ENCODE data around the gene LRCOL1.

LRCOL1 gene

DNA sequence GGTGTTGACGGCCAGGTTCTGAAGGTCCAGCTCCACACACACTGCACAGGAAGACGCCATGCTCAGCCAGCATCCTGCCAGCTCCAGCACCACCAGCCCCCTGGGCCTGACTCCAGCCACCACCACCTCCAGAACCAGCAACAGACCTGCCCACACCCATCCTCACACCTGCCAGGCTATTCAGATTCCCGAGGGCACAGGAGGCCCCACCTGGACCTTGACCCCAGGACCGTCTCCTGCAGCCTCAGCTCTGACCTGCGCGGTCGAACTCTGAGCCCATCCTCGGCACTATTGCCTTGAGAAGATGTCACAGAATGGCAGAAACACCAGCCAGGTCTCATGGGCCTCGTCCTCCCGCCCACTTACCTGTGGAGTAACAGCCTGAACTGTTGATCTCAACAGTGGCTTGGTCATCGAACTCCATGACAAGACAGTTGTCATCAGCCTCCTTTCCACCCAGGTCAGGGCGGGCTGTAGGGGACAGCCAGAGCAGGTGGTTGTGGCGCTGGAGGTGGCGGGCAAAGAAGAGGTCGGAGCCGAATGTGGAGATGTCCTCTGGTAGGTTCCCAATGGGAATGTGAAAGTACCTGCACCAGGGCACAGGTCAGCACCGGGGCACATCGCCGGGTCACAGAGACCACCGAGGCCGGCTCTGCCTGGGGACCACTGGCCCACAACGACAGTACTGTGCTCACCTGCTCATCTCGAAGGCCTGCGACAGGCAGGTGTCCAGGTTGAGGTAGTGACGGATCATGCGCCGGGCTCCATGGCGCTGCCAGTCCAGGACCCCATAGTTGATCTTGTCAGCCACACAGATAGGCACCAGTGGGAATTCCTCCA is 31.6 kb upstream of the LRCOL1 start:
- no peak overlapping the region for H3K4me3 ChIP-seq (ENCODE audit: control insufficient read depth, low read depth, low read length)
- no peak for DNase-seq (ENCODE audit: low read depth)
- TF ChIP-seq, protein P1, sequence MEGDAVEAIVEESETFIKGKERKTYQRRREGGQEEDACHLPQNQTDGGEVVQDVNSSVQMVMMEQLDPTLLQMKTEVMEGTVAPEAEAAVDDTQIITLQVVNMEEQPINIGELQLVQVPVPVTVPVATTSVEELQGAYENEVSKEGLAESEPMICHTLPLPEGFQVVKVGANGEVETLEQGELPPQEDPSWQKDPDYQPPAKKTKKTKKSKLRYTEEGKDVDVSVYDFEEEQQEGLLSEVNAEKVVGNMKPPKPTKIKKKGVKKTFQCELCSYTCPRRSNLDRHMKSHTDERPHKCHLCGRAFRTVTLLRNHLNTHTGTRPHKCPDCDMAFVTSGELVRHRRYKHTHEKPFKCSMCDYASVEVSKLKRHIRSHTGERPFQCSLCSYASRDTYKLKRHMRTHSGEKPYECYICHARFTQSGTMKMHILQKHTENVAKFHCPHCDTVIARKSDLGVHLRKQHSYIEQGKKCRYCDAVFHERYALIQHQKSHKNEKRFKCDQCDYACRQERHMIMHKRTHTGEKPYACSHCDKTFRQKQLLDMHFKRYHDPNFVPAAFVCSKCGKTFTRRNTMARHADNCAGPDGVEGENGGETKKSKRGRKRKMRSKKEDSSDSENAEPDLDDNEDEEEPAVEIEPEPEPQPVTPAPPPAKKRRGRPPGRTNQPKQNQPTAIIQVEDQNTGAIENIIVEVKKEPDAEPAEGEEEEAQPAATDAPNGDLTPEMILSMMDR (conservative IDR thresholded peaks at IDR 0.05; ENCODE audit: control insufficient read depth, insufficient read depth, low read depth, low read length), result no peak

DNA sequence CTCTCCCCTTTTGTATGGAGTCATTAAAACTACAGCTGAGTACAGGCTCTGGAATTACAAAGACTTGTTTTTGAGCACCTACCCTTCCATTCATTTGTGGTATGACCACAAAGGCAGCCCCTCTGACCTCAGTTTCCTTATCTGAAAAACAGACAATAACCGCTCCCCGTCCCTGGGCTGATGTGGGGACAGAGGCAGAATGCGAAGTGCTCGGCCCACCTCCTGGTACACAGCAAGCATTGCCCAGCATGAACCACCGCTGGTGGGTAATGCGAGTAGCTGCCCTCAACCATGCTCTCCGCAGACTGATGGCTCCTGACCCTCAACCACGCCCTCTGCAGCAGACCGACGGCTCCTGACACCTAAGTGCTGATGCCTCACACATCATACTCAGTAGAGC is 30.6 kb upstream of the LRCOL1 start:
- DNase-seq (ENCODE audit: low read depth), result no peak
- TF ChIP-seq, protein P1 (conservative IDR thresholded peaks at IDR 0.05; ENCODE audit: control insufficient read depth, insufficient read depth, low read depth, low read length), result no peak
- no peak overlapping the region for H3K4me3 ChIP-seq (ENCODE audit: control insufficient read depth, low read depth, low read length)

DNA sequence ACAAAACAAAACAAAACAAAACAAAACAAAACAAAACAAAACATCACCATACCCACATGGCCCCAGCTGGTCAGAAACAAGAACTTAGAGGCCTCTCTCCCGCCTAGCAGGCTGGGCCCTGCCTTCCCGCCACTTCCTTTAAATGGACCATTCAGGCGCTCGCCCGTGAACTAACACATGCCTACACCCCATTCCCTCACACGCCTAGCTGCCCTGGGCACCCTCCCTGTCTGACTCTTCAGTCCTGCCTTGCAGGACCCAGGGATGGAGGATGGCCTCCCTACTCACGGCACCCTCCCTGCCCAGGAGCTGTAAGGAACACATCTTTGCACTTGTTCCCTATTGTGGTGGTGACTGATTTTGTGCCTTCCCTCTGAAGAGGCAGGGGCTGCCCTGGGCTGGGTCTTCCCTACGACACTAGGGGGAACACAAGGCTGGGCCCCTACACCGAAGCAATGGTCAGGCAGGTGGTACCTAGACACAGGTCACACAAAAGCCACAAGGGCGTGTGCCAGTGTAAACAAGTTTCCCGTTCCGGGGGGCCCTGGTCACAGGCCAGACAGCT is 29.7 kb upstream of the LRCOL1 start:
- TF ChIP-seq, protein P1 (conservative IDR thresholded peaks at IDR 0.05; ENCODE audit: control insufficient read depth, insufficient read depth, low read depth, low read length), result no peak
- no peak overlapping the region for H3K4me3 ChIP-seq (ENCODE audit: control insufficient read depth, low read depth, low read length)
- no peak for DNase-seq (ENCODE audit: low read depth)

DNA sequence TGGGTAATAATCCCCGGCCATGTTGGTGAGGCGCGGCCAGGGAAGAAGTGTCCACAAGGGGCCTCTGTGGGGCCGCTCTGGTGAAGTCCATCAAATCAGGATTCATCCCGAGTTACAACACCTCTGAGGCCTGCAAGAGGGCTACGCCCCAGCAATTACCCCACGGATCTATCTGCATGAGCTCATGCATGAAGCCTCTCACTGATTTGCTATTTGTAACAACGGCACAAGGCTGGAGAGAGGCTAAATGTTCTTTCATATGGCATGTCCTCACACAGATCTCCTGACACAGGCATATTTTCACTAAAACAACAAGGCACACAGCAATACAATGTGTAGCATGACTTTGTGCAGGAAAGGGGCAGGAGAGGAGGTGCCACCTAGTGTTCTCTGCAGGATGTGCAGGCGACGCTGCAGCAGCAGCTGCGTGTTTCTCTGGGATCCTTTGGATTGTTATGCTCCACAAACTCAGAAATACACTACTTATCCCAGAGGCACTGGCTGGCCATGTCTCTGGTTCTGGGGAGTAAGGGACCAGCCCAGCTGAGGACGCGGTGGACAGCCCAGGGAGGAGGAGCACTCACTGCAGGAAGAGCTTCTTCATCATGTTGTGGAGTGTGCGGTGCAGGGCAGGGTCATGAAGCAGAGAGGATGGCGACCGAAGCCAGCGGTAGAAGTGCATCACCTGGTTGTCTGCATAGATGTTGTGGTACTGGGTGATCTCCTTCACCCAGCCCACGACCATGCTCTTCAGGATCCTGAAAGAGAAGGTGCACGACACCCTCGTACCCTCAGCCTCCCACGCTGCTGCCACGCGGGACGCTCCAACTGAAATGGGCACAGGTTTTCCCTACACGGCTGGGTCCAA is 28.4 kb upstream of the LRCOL1 start:
- no peak overlapping the region for H3K4me3 ChIP-seq (ENCODE audit: control insufficient read depth, low read depth, low read length)
- peak; percentile 81 for DNase-seq (ENCODE audit: low read depth)
- TF ChIP-seq, protein P1 (conservative IDR thresholded peaks at IDR 0.05; ENCODE audit: control insufficient read depth, insufficient read depth, low read depth, low read length), result peak; percentile 86

DNA sequence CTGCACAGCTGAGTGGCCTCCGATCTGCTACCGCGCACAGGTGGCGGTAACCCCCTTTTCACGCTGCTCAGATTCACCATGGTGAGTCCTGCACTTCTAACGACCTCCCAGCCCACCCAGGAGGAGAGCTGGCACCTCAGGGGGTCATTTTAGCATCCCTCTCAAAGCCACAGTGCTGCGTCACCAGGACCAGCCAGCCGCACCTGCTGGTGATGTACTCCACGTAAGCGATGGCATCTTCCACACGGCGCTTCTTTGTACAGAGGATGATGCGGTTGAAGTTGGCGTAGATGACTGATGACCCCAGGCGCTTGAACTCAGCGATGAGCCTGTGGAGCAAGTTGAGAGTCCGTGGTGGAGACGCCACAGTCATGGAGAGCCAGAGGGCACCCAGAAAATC is 27.4 kb upstream of the LRCOL1 start:
- DNase-seq (ENCODE audit: low read depth), result no peak
- H3K4me3 ChIP-seq (ENCODE audit: control insufficient read depth, low read depth, low read length), result no peak overlapping the region
- TF ChIP-seq, protein P1 (conservative IDR thresholded peaks at IDR 0.05; ENCODE audit: control insufficient read depth, insufficient read depth, low read depth, low read length), result no peak

DNA sequence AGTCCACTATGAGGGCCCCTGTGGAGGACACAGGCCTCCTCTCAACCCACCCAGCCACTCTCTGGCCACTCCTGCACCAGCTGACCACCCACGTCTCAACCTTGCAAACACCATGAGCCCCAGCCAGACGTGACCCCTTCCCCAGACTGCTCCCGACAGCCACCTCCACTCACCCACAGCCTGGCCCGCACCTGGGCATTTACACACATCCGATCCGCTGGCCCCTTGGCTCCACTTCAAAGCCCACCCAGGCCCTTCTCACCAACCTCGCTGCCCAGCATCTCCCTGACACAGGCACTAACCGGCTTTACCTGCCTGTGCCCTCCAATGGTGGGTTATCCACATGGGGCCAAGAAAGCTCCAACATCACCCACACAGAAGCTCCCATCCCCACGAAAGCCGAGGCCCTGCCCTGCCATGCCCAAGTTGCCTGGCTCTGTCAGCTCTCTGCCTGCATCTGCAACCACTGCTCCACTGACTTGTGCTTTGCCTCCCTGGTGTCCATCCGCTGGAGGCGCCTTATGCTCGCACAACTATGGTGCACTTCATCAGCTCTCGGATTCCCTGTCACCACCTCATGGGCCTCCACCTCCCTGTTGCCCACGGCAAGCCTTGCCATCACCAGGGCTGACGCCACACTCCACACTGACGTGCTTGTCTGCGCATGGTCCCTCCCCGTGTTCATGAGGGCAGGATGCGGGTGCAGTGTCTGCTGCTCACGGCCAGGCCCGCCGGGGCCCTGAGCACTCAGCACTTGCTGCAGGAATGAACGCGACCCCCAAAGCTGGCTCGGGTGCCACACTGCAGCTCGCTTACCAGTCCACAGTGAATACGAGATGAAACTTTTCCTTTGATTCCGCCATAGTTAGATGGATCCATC is 24.9 kb upstream of the LRCOL1 start:
- TF ChIP-seq, protein P1 (conservative IDR thresholded peaks at IDR 0.05; ENCODE audit: control insufficient read depth, insufficient read depth, low read depth, low read length), result no peak
- H3K4me3 ChIP-seq (ENCODE audit: control insufficient read depth, low read depth, low read length), result no peak overlapping the region
- no peak for DNase-seq (ENCODE audit: low read depth)

All from fibroblast of mammary gland (primary cell).